K562 (cell line): ENCODE data around the gene PCSK6. TPM values are rescaled to one million over a fixed set of nuclear protein-coding genes. Genes with fewer than 3 reads are reported as not detected.

Experiments
- ATAC-seq: fragments of 200-7000 bp; cut with Tn5 transposase; 3 replicates; pipeline ENCODE4 v1.9.1; 2020; ENCODE audit warnings: moderate library complexity
- BruUV-seq: library from RNA; stranded (reverse); fragments of 400-500 nt; replicated peaks from 2 replicates; lab custom pipeline; 2021; lab: Mats Ljungman, UMichigan
- CTCF ChIA-PET: fragments of 300-600 bp; formaldehyde crosslinking; extraction: SDS; loops from one replicate; lab custom pipeline; 2021; ENCODE audit warnings: low intra/inter-chr PET ratio; lab: Yijun Ruan, JAX
- POLR2A ChIA-PET: fragments of 300-600, 350-650 bp; sonication (Branson Sonifier 250); formaldehyde crosslinking; extraction: SDS; loops from one replicate; lab custom pipeline; 2021; ENCODE audit warnings: antibody characterized with exemption, inconsistent platforms; lab: Yijun Ruan, JAX
- DNase-seq, 4 experiments: peaks; one replicate each; pipeline versions ENCODE4 v3.0.0 to v3.0.0-alpha.2; 2011 to 2018; ENCODE audit warnings: low spot score in 3 of 4, mixed read lengths in 3 of 4; ENCODE audit errors: extremely low read depth in 1 of 4
- FAIRE-seq: peaks from 2 replicates; lab custom pipeline; 2011; peaks lifted over from hg19 to GRCh38; lab: Jason Lieb, UNC
- H2AFZ ChIP-seq: 2 replicates; pipeline ENCODE4 v1.6.0; 2011; ENCODE audit warnings: low read depth, low read length, control low read depth, inconsistent platforms
- H3K27ac ChIP-seq: fragments of 200-600 bp; 3 replicates; pipeline ENCODE4 v1.8.0; 2011; ENCODE audit warnings: low read depth, mild to moderate bottlenecking, control low read depth, inconsistent platforms, low read length, moderate library complexity, mixed read lengths; ENCODE audit errors: extremely low read depth
- H3K27me3 ChIP-seq, 2 experiments: fragments of 300-600 bp in 1 of 2; 2 replicates in 1 of 2; 3 replicates in 1 of 2; pipeline versions ENCODE4 v1.6.0 to v1.8.0; 2011; ENCODE audit warnings: inconsistent platforms in 2 of 2, low read length in 2 of 2, mild to moderate bottlenecking in 1 of 2, mixed read lengths in 1 of 2, moderate library complexity in 1 of 2; ENCODE audit not compliant: control insufficient read depth in 2 of 2, insufficient read depth in 2 of 2
- H3K36me3 ChIP-seq: fragments of 300-600 bp; 3 replicates; pipeline ENCODE4 v1.8.0; 2011; ENCODE audit warnings: mild to moderate bottlenecking, low read length, inconsistent platforms; ENCODE audit not compliant: control insufficient read depth, insufficient read depth
- H3K4me1 ChIP-seq, 2 experiments: fragments of 200-600 bp in 1 of 2; replicated peaks in 1 of 2; 2 replicates in 1 of 2; 3 replicates in 1 of 2; pipeline versions ENCODE4 v1.5.1 to v1.8.0; 2011; ENCODE audit warnings: inconsistent platforms in 2 of 2, low read length in 2 of 2, mild to moderate bottlenecking in 1 of 2, mixed read lengths in 1 of 2, moderate library complexity in 1 of 2; ENCODE audit not compliant: control insufficient read depth in 2 of 2, insufficient read depth in 2 of 2
- H3K4me2 ChIP-seq: 2 replicates; pipeline ENCODE4 v1.6.1; 2011; ENCODE audit warnings: low read length, control low read depth, inconsistent platforms, mixed read lengths; ENCODE audit not compliant: insufficient read depth
- H3K4me3 ChIP-seq: fragments of 200-600 bp; sonication (generic), shearing (Covaris generic); 2 replicates; pipeline ENCODE4 v1.5.1; 2016; ENCODE audit warnings: control low read depth, inconsistent platforms
- H3K79me2 ChIP-seq: fragments of 200-600 bp; 3 replicates; pipeline ENCODE4 v1.8.0; 2011; ENCODE audit warnings: low read length, inconsistent platforms; ENCODE audit not compliant: control insufficient read depth, insufficient read depth
- H3K9ac ChIP-seq, 2 experiments: 2 replicates each; pipeline versions ENCODE4 v1.6.0 to v1.6.1; 2011; ENCODE audit warnings: low read depth in 2 of 2, low read length in 2 of 2, control low read depth in 1 of 2, inconsistent platforms in 1 of 2, mild to moderate bottlenecking in 1 of 2, mixed read lengths in 1 of 2; ENCODE audit not compliant: insufficient read depth in 1 of 2
- H3K9me1 ChIP-seq: one replicate; pipeline ENCODE4 v1.6.0; 2011; ENCODE audit warnings: inconsistent platforms, mild to moderate bottlenecking, low read length, moderate library complexity; ENCODE audit not compliant: control insufficient read depth, insufficient read depth
- H3K9me3 ChIP-seq: replicated peaks from 2 replicates; pipeline ENCODE4 v1.5.1; 2011; ENCODE audit warnings: low read depth, low read length, inconsistent platforms; ENCODE audit not compliant: control insufficient read depth, insufficient read depth
- H4K20me1 ChIP-seq: replicated peaks from 2 replicates; pipeline ENCODE4 v1.6.1; 2011; ENCODE audit warnings: low read length, inconsistent platforms, mixed read lengths; ENCODE audit not compliant: control insufficient read depth, insufficient read depth
- BRD9 ChIP-seq: fragments of 450-650 bp; IDR thresholded peaks from 2 replicates; pipeline ENCODE4 v1.6.1; 2018; ENCODE audit warnings: low read depth; ENCODE audit not compliant: partially characterized antibody
- HNRNPK ChIP-seq: fragments of 200-400 bp; formaldehyde crosslinking; IDR thresholded peaks from one replicate; pipeline ENCODE4 v1.6.1; 2018; ENCODE audit warnings: mild to moderate bottlenecking, low read depth, low read length; ENCODE audit not compliant: poor library complexity, severe bottlenecking
- PHB2 ChIP-seq: fragments of 450-650 bp; IDR thresholded peaks from 2 replicates; pipeline ENCODE4 v1.6.1; 2017; ENCODE audit warnings: low read depth
- TFAM ChIP-seq: fragments of 250-450 bp; sonication (Bioruptor Pico); conservative IDR thresholded peaks from 2 replicates; pipeline ENCODE4 v1.5.0; 2021; ENCODE audit warnings: mild to moderate bottlenecking, moderate library complexity
- VEZF1 ChIP-seq: fragments of 200-800 bp; sonication (Bioruptor generic); IDR thresholded peaks from 2 replicates; pipeline ENCODE4 v1.6.1; 2017; ENCODE audit warnings: missing genetic modification characterization, missing compliant biosample characterization
- XRCC5 ChIP-seq: fragments of 200-400 bp; formaldehyde crosslinking; IDR thresholded peaks from 2 replicates; pipeline ENCODE4 v1.6.1; 2017; ENCODE audit warnings: low read depth, mild to moderate bottlenecking, low read length
- ZBTB11 ChIP-seq, 3 experiments: fragments of 200-800 bp in 1 of 3; fragments of 250-450 bp in 1 of 3; fragments of 450-650 bp in 1 of 3; sonication (Bioruptor Pico) in 1 of 3; sonication (Bioruptor generic) in 1 of 3; formaldehyde crosslinking in 1 of 3; IDR thresholded peaks; 2 replicates each; pipeline versions ENCODE4 v1.6.1 to v1.8.0; 2016 to 2022; ENCODE audit warnings: mild to moderate bottlenecking in 2 of 3, missing genetic modification characterization in 2 of 3, missing compliant biosample characterization in 1 of 3, moderate library complexity in 1 of 3
- ZNF253 ChIP-seq: fragments of 250-450 bp; sonication (Bioruptor Pico); conservative IDR thresholded peaks from 2 replicates; pipeline ENCODE4 v1.6.1; 2021; ENCODE audit warnings: mild to moderate bottlenecking
- WGBS: fragments of 100-300 bp; shearing (Covaris generic); methylation state at CpG from one replicate; pipeline ENCODE4 v1.1.6; 2016; ENCODE audit warnings: low coverage, mixed read lengths; ENCODE audit not compliant: insufficient coverage; ENCODE audit errors: missing lambda C conversion rate; 5-methylcytosine and 5-hydroxymethylcytosine counted together
- in situ Hi-C: fragments of 300-500 bp; cut with MboI; formaldehyde crosslinking; loops from 4 replicates; pipeline ENCODE4 v1.15.0; 2018; ENCODE audit warnings: inconsistent platforms, mixed read lengths
- intact Hi-C: fragments of 100-400 bp; cut with micrococcal nuclease; formaldehyde crosslinking; loops from 2 replicates; pipeline ENCODE4 v1.14.2; 2022
- polyA plus RNA-seq, 8 experiments: library from polyadenylated mRNA; depleted of rRNA in 4 of 8; stranded (reverse) in 5 of 8; unstranded in 3 of 8; fragments of >200 nt; fragmentation: Nextera tagmentation in 2 of 8; fragmentation: Illumina TruSeq in 1 of 8; extraction: Ambion mirVana in 2 of 8; extraction: Trizol in 1 of 8; gene quantifications; 2 replicates each; pipeline versions ENCODE4 v1.2.1 to v1.2.3, GENCODE V29; 2011 to 2014; ENCODE audit warnings: inconsistent platforms in 1 of 8, missing spikeins in 1 of 8
- total RNA-seq, 7 experiments: library from RNA; depleted of rRNA in 6 of 7; stranded (reverse); fragments of >200 nt in 6 of 7; fragmentation: Illumina TruSeq in 2 of 7; extraction: Trizol in 2 of 7; gene quantifications; 2 replicates each; pipeline versions ENCODE4 v1.2.1 to v1.2.3, GENCODE V29; 2011 to 2021; ENCODE audit warnings: low replicate concordance in 1 of 7

Gene PCSK6
- total and polyA plus RNA-seq, 9 of the 15 experiments (the other 6 are each of a cell fraction or from before 2014, with no cell fraction given) = 2.2 to 32.6 (median 14.5) TPM

- no peak overlapping the region for H3K4me2 ChIP-seq
- H3K9ac ChIP-seq = no peak overlapping the region
- H3K27ac ChIP-seq = no peak overlapping the region
- WGBS = 61% methylated on average over 22 of the region's 23 CpGs
- no peak overlapping the region for H2AFZ ChIP-seq
- FAIRE-seq = no peak
- ATAC-seq = no peak
- in situ Hi-C loops (no loop called here), intact Hi-C loops (no loop called here)
- ChIA-PET CTCF (no interaction called here), POLR2A (interaction anchor here (0.6 kb wide), 1 partner anchor 80 kb away, joined by 3 read pairs; no protein-coding TSS in a partner anchor)
- TF ChIP-seq XRCC5 (no peak), TFAM (CRISPR knock-in tag) (no peak), PHB2 (no peak)
- no TSS peak for BruUV-seq
- no peaks in the 10 kb centered on the region for H3K79me2 ChIP-seq
- no peak for DNase-seq
- no peaks in the 10 kb centered on the region for H3K9me1 ChIP-seq
- H3K27me3 ChIP-seq = peaks cover 0 to 14% of the 10 kb centered on the region in 2 experiments; a peak in 3 of 5 replicates
- no peaks in the 10 kb centered on the region for H3K4me1 ChIP-seq
- no peaks in the 10 kb centered on the region for H4K20me1 ChIP-seq
- no peak overlapping the region for H3K4me3 ChIP-seq
- no peaks in the 10 kb centered on the region for H3K9me3 ChIP-seq
- H3K36me3 ChIP-seq = peaks cover 14% of the 10 kb centered on the region; the same call in 1 of the 3 replicates
These were observed 81.3 kb downstream of the PCSK6 start for GRCh38 chr15:101407966-101408775.

GRCh38 chr15:101407439-101407838 is 82.1 kb downstream of the PCSK6 start:
- FAIRE-seq = no peak
- no peaks in the 10 kb centered on the region for H3K4me1 ChIP-seq
- no peak for DNase-seq
- intact Hi-C loops (no loop called here), in situ Hi-C loops (no loop called here)
- H3K4me3 ChIP-seq = no peak overlapping the region
- BruUV-seq = no TSS peak
- no peaks in the 10 kb centered on the region for H3K79me2 ChIP-seq
- no peaks in the 10 kb centered on the region for H4K20me1 ChIP-seq
- 56% methylated on average over 5 of the region's 5 CpGs for WGBS
- ChIA-PET CTCF (no interaction called here), POLR2A (interaction anchor here (0.7 kb wide), 1 partner anchor 26 kb away, joined by 3 read pairs; no protein-coding TSS in a partner anchor)
- H3K9ac ChIP-seq = no peak overlapping the region
- H2AFZ ChIP-seq = no peak overlapping the region
- H3K9me1 ChIP-seq = no peaks in the 10 kb centered on the region
- ATAC-seq = no peak
- no peak overlapping the region for H3K4me2 ChIP-seq
- no peaks in the 10 kb centered on the region for H3K9me3 ChIP-seq
- no peak overlapping the region for H3K27ac ChIP-seq
- peaks cover 0 to 14% of the 10 kb centered on the region in 2 experiments; a peak in 3 of 5 replicates for H3K27me3 ChIP-seq
- peaks cover 14% of the 10 kb centered on the region; the same call in 1 of the 3 replicates for H3K36me3 ChIP-seq
- TF ChIP-seq VEZF1 (CRISPR knock-in tag) = no peak
- TF ChIP-seq ZNF253 (CRISPR knock-in tag) = no peak
- TF ChIP-seq HNRNPK = no peak
- TF ChIP-seq BRD9 = no peak
- no peak for TF ChIP-seq ZBTB11 (CRISPR knock-in tag; IDR thresholded peaks at IDR 0.05)
